GM18858 (cell line): ENCODE measurements around the gene TMEM143.
"Not testable (repeated sequence)": the region's sequence is repeated elsewhere in the genome, so short reads cannot be mapped to it uniquely, and the experiment has no call there.

Experiments used
- ATAC-seq: cut with Tn5 transposase; IDR thresholded peaks from one replicate; pipeline ENCODE4 v1.9.1; 2021; ENCODE audit not compliant: unreplicated experiment

The TMEM143 gene

GRCh38 chr19:48297975-48298374, 65.8 kb downstream of the TMEM143 start:
- ATAC-seq = no peak

GRCh38 chr19:48296963-48297734, 66.6 kb downstream of the TMEM143 start:
- no peak for ATAC-seq

GRCh38 chr19:48295458-48295857, 68.3 kb downstream of the TMEM143 start:
- ATAC-seq = no peak

GRCh38 chr19:48292798-48293197, 70.9 kb downstream of the TMEM143 start:
- ATAC-seq = no peak

- ATAC-seq = not testable (repeated sequence)
These were observed 72.3 kb downstream of the TMEM143 start for GRCh38 chr19:48291489-48291815.

- ATAC-seq = no peak
These were observed 72.8 kb downstream of the TMEM143 start for GRCh38 chr19:48290771-48291488.

GRCh38 chr19:48290401-48290770, 73.4 kb downstream of the TMEM143 start:
- ATAC-seq = no peak

- no peak for ATAC-seq
These were observed 76.0 kb downstream of the TMEM143 start for GRCh38 chr19:48287748-48288147.

- no peak for ATAC-seq
These were observed 78.8 kb downstream of the TMEM143 start for GRCh38 chr19:48284896-48285295.

GRCh38 chr19:48283908-48284307, 79.8 kb downstream of the TMEM143 start:
- no peak for ATAC-seq
